Colon (tissue), 2 donors: ENCODE results near the gene BIRC6.
"Not testable (repeated sequence)": the region's sequence is repeated elsewhere in the genome, so short reads cannot be mapped to it uniquely, and the experiment has no call there.

ENCODE experiments used
- FAIRE-seq: peaks from 2 replicates; lab custom pipeline; 2012; peaks lifted over from hg19 to GRCh38; lab: Jason Lieb, UNC
- donor health status: control.
- donor health status: control.

The BIRC6 gene

DNA sequence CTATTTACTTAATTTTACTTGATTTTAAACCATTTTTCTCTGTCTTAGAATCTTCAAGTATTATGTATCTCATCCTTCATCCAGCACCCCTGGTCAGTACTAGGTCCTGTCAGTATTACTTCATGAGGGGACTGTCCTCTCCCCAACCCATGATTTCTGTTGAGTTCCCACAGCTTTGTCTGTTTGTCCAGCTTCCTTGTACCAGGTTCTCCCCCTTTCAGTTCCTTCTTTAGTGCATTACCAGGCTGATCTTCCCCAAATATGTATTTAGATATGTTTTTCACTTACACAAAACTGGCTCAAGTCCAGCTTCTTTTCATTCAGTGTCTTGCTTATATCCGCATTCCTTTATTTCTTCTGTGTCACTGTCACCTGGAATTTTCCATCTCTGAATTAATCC lies 257.3 kb downstream of the BIRC6 start:
- no peak for FAIRE-seq

DNA sequence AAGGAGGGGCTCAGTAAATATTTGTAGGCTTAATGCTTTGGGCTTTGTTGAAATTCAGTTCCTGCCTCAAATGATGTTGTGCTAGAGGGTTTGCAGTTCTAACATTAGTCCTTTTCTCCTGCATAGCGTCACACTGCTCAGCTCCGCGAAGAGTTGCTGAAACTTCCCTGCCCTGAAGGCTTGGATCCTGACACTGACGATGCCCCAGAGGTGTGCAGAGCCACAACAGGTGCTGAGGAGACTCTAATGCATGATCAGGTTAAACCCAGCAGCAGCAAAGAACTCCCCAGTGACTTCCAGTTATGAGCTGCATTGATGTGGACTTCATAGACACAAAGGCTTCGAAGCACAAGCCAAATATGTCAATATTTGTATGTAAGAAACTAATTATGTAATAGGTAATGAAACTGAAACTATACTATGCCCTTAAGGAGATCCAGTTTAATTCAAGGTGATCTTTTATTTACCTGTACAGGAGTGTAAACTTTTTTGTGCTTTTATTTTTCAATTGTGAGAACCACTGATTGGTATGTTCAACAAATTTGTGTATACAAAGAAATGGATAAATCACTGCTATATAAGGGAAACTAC lies 260.9 kb downstream of the BIRC6 start:
- no peak for FAIRE-seq

GRCh38 chr2:32622570-32623310 lies 265.9 kb downstream of the BIRC6 start:
- FAIRE-seq: no peak

GRCh38 chr2:32623311-32623706 lies 266.5 kb downstream of the BIRC6 start:
- no peak for FAIRE-seq

DNA sequence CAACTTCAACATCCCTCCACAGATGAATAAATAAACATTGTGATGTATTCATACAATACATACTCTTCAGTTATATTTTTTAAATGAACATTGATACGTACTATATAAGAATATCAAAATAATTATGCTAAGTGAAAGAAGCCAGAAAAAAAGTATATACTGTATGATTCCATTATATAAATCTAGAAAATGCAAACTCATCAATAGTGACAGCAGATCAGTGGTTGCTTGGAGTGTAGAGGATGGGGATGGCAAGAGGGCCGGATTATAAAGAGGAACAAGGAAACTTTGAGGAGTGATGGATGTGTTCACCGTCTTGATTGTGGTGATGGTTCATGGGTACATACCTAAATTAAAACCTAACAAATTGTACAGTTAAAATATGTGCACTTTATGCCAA lies 268.0 kb downstream of the BIRC6 start:
- FAIRE-seq: no peak

- no peak for FAIRE-seq
Measured at GRCh38 chr2:32626639-32627221, 269.9 kb downstream of the BIRC6 start.

GRCh38 chr2:32627441-32627813 lies 270.6 kb downstream of the BIRC6 start:
- FAIRE-seq: no peak

DNA sequence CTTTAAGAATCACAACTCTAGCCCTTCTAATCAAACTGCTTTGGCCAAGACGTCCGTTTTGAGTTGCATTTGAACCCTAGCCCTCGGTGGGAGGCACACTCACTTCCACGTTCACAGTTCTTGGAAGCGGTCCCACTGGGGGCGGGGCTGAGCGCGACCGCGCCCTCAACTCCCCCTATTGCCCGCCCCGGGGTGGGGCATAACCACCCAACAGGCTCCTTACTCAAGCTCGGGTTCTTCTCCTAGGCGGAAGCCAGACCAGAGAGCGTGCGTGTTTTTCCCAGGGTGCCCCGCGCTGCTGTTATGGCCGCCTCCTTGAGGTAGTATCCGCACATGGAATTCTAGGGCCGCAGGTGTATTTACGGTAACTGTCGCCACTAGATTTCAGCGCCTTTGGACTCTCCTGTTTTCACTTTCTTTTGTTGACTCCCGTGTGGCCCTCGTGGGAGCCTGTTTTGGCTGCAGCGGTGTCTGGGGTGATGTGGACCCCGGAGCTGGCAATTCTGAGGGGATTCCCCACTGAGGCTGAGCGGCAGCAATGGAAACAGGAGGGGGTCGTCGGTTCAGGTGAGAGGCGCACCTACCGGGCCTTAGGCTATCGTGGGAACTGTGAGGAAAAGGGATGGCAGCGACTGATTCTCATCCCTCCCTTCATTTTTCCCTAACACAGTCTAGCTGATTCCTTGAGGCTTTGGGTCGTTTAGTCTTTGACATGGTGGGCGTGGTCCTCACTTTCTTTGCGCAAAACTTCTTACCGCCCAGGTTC lies 271.2 kb downstream of the BIRC6 start, which contains the start of gene TTC27:
TTC27 (plus strand) TSS at position 237 of the 766 bp plus-strand sequence; CDS start at position 480, 243 bp downstream.
- FAIRE-seq: peak; percentile 5

GRCh38 chr2:32632089-32632488 lies 275.3 kb downstream of the BIRC6 start:
- no peak for FAIRE-seq

- FAIRE-seq: no peak
Measured at GRCh38 chr2:32633040-32633439, 276.2 kb downstream of the BIRC6 start.

DNA sequence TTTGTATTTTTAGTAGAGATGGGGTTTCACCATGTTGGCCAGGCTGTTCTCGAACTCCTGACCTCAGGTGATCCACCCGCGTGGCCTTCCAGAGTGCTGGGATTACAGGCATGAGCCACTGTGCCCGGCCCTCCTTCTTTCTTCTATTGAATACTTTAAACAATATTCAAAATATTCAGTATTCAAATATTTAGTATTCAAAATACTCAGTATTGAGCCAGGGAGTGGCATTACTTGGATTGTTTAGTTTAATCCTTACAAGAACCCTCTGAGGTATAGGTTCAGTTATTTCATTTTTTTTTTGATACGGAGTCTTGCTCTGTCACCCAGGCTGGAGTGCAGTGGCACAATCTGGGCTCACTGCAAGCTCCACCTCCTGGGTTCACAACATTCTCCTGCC lies 281.7 kb downstream of the BIRC6 start:
- FAIRE-seq: not testable (repeated sequence)

DNA sequence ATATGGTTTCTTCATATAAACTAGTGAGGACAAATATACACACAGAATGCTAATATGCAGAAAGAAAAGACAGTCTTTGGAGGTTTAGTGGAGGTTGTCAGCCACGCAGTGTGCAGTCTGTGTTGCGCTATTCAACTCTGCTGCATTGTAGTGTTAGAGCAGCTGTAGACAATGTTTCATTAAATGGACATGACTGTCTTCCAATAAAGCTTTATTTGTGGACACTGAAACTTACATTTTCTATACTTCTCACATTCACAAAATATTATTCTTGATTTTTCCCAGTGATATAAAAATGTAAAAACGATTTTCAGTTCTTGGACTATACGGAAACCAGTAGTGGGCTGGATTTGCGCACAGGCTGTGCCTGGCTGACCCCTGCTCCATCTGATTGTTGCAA lies 284.4 kb downstream of the BIRC6 start:
- FAIRE-seq: no peak

DNA sequence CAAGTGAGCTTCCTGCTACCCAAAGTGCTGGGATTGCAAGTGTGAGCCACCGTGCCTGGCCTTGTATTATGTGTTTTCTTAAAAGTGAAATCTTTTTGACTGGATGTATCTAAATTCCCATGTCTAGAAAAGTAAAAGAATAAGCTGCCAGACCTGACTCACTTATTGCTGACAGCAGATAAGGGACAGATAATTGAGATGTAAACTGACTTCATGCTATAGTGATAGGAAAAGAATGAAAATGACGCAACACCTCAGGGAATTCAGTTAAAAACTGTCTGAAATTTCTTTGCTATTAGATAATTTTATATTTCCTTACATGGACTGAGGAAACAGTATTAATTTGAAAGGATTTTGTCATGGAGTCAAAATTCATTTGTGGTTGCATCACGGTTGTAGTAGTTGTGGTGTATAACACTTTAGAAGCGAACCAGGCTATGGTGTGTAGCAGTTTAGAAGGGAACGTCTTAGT lies 290.4 kb downstream of the BIRC6 start:
- FAIRE-seq: no peak

GRCh38 chr2:32652555-32653209 lies 295.9 kb downstream of the BIRC6 start:
- FAIRE-seq: no peak

GRCh38 chr2:32656069-32656468 lies 299.2 kb downstream of the BIRC6 start:
- FAIRE-seq: no peak

GRCh38 chr2:32663864-32664263 lies 307.0 kb downstream of the BIRC6 start:
- FAIRE-seq: no peak

- FAIRE-seq: no peak
Measured at GRCh38 chr2:32666704-32667103, 309.9 kb downstream of the BIRC6 start.

- FAIRE-seq: no peak
Measured at GRCh38 chr2:32668254-32668653, 311.4 kb downstream of the BIRC6 start.
